ENCODE measurements around the gene LDLR. TPM values are rescaled to one million over a fixed set of nuclear protein-coding genes. Genes with fewer than 3 reads are reported as not detected.
A peak's percentile ranks its signal among the peaks of the same experiment; 100 is the strongest.
"Not testable (repeated sequence)": the region's sequence is repeated elsewhere in the genome, so short reads cannot be mapped to it uniquely, and the experiment has no call there.

Gene LDLR
- total RNA-seq, 2 experiments from 2014 or later: 117 to 123 TPM

GRCh38 chr19:11127905-11128304 is 38.6 kb downstream of the LDLR start:
- CTCF ChIA-PET: no interaction called here
- DNase-seq (no peak), ATAC-seq (no peak)
- Mint-ChIP-seq H3K9me3 (ENCODE audit: insufficient read depth) (no peaks in the 10 kb centered on the region), H3K4me1 (ENCODE audit: low read depth) (peaks cover 2% of the 10 kb centered on the region), H3K27me3 (ENCODE audit: low read depth) (no peaks in the 10 kb centered on the region), H3K27ac (no peak overlapping the region), H3K36me3 (ENCODE audit: low read depth) (peaks cover 61% of the 10 kb centered on the region), H3K4me3 (no peak overlapping the region)
- POLR2A ChIA-PET: no interaction called here

DNA sequence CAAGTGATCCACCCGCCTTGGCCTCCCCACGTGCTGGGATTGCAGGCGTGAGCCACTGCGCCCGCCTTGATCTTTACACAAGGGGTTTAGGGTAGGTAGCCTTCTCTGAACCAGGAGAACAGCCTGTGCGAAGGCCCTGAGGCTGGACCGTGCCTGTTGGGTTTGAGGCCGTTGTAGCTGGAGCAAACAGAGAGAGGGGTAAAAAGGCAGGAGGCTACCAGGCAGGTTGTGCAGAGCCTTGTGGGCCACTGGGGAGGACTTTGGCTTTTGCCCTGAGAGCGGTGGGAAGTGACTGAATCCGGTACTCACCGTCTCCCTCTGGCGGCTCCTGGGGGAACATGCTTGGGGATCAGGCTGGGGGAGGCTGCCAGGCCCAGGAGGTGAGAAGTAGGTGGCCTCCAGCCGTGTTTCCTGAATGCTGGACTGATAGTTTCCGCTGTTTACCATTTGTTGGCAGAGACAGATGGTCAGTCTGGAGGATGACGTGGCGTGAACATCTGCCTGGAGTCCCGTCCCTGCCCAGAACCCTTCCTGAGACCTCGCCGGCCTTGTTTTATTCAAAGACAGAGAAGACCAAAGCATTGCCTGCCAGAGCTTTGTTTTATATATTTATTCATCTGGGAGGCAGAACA is 41.7 kb downstream of the LDLR start:
- ChIA-PET POLR2A (no interaction called here), CTCF (interaction anchor here (1.4 kb wide), 1 partner anchor 95 kb away, joined by 9 read pairs; no protein-coding TSS in a partner anchor)
- ATAC-seq: peak; percentile 62

GRCh38 chr19:11131471-11131870 is 42.2 kb downstream of the LDLR start:
- ATAC-seq (no peak), DNase-seq (no peak)
- ChIA-PET POLR2A (no interaction called here), CTCF (no interaction called here)
- H3K27ac Mint-ChIP-seq: no peak overlapping the region
- no peaks in the 10 kb centered on the region for H3K27me3 Mint-ChIP-seq (ENCODE audit: low read depth)
- H3K4me3 Mint-ChIP-seq: no peak overlapping the region
- H3K4me1 Mint-ChIP-seq (ENCODE audit: low read depth): peaks cover 2% of the 10 kb centered on the region
- peaks cover 3% of the 10 kb centered on the region for H3K9me3 Mint-ChIP-seq (ENCODE audit: insufficient read depth)
- peaks cover 52% of the 10 kb centered on the region for H3K36me3 Mint-ChIP-seq (ENCODE audit: low read depth)

More for the DNA sequence above, 41.7 kb downstream of the LDLR start:
- Mint-ChIP-seq H3K4me1 (ENCODE audit: low read depth) (peaks cover 2% of the 10 kb centered on the region), H3K36me3 (ENCODE audit: low read depth) (peaks cover 57% of the 10 kb centered on the region), H3K9me3 (ENCODE audit: insufficient read depth) (peaks cover 3% of the 10 kb centered on the region), H3K4me3 (no peak overlapping the region), H3K27me3 (ENCODE audit: low read depth) (no peaks in the 10 kb centered on the region), H3K27ac (peak overlapping the region; percentile 70)
- DNase-seq: peak; percentile 74

- peaks cover 3% of the 10 kb centered on the region for H3K9me3 Mint-ChIP-seq (ENCODE audit: insufficient read depth)
- H3K27ac Mint-ChIP-seq: no peak overlapping the region
- H3K27me3 Mint-ChIP-seq (ENCODE audit: low read depth): no peaks in the 10 kb centered on the region
- DNase-seq (no peak), ATAC-seq (no peak)
- CTCF ChIA-PET: interaction anchor here (0.8 to 1.6 kb wide), 2 partner anchors 11 to 255 kb away, joined by 3 read pairs; no protein-coding TSS in a partner anchor
- POLR2A ChIA-PET: no interaction called here
- peaks cover 17% of the 10 kb centered on the region for H3K4me1 Mint-ChIP-seq (ENCODE audit: low read depth)
- H3K36me3 Mint-ChIP-seq (ENCODE audit: low read depth): peaks cover 21% of the 10 kb centered on the region
- no peak overlapping the region for H3K4me3 Mint-ChIP-seq
Measured at GRCh38 chr19:11136400-11137101, 47.3 kb downstream of the LDLR start.

- ATAC-seq (peak; percentile 45), DNase-seq (peak; percentile 67)
- Mint-ChIP-seq H3K4me1 (ENCODE audit: low read depth) (peaks cover 19% of the 10 kb centered on the region), H3K36me3 (ENCODE audit: low read depth) (peaks cover 11% of the 10 kb centered on the region), H3K4me3 (peak overlapping the region; percentile 72), H3K9me3 (ENCODE audit: insufficient read depth) (peaks cover 3% of the 10 kb centered on the region), H3K27me3 (ENCODE audit: low read depth) (no peaks in the 10 kb centered on the region), H3K27ac (peak overlapping the region; percentile 84)
- CTCF ChIA-PET: interaction anchor here (0.9 to 1.8 kb wide), 8 partner anchors 8 to 257 kb away, joined by 3 to 9 read pairs (median 4); no protein-coding TSS in a partner anchor
- POLR2A ChIA-PET: interaction anchor here (1.3 kb wide), 1 partner anchor 9 kb away, joined by 3 read pairs; no protein-coding TSS in a partner anchor
Measured at GRCh38 chr19:11137542-11138384, 48.5 kb downstream of the LDLR start.

DNA sequence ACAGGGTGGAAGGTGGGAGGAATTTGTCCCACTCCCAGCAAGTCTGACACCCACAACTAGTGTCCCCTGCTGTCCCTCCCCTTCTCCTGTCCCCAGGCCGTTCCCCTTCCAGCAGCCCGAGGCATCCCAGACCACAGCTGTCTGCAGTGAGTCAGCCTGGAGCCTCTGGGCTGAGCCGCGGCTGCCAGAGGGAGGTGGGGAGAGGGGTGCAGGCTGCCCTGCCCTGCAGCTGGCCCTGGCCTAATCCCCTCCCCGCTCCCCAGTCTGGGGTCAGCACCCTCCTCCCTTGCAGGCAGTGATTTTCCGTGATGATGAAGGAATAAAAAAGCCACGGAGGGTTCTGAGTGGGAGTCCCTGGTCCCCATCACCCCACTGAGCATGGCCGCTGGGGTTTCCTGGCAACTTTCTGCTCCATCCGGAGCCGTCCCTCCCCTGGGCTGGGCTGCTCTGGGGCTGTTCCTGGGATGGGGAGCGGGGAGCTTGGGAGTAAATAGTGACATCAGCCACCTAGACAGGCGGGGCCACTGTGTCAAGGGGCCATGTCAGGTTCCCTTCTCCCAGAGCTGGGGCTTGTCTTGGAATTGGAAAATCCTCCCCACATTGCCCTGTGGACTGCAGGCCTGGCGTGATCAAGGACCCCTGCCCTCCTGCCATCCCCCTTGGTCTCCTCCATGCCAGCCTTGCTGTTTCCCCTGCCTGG is 49.5 kb downstream of the LDLR start:
- peaks cover 10% of the 10 kb centered on the region for H3K36me3 Mint-ChIP-seq (ENCODE audit: low read depth)
- peaks cover 3% of the 10 kb centered on the region for H3K9me3 Mint-ChIP-seq (ENCODE audit: insufficient read depth)
- no peaks in the 10 kb centered on the region for H3K27me3 Mint-ChIP-seq (ENCODE audit: low read depth)
- CTCF ChIA-PET: interaction anchor here (0.9 to 1.8 kb wide), 10 partner anchors 8 to 344 kb away, joined by 3 to 9 read pairs (median 4); no protein-coding TSS in a partner anchor
- POLR2A ChIA-PET: interaction anchor here (1.3 kb wide), 1 partner anchor 10 kb away, joined by 3 read pairs; no protein-coding TSS in a partner anchor
- no peak overlapping the region for H3K4me3 Mint-ChIP-seq
- no peak overlapping the region for H3K27ac Mint-ChIP-seq
- H3K4me1 Mint-ChIP-seq (ENCODE audit: low read depth): peaks cover 28% of the 10 kb centered on the region
- no peak for ATAC-seq
- no peak for DNase-seq

GRCh38 chr19:11140023-11140538 is 50.8 kb downstream of the LDLR start:
- POLR2A ChIA-PET; ATAC-seq; H3K27ac Mint-ChIP-seq; H3K27me3 Mint-ChIP-seq (ENCODE audit: low read depth); H3K36me3 Mint-ChIP-seq (ENCODE audit: low read depth); H3K4me3 Mint-ChIP-seq; DNase-seq; H3K9me3 Mint-ChIP-seq (ENCODE audit: insufficient read depth): not testable (repeated sequence)
- CTCF ChIA-PET: interaction anchor here (1.1 to 1.3 kb wide), 3 partner anchors 14 to 343 kb away, joined by 3 to 4 read pairs (median 3); no protein-coding TSS in a partner anchor
- peaks cover 30% of the 10 kb centered on the region for H3K4me1 Mint-ChIP-seq (ENCODE audit: low read depth)

DNA sequence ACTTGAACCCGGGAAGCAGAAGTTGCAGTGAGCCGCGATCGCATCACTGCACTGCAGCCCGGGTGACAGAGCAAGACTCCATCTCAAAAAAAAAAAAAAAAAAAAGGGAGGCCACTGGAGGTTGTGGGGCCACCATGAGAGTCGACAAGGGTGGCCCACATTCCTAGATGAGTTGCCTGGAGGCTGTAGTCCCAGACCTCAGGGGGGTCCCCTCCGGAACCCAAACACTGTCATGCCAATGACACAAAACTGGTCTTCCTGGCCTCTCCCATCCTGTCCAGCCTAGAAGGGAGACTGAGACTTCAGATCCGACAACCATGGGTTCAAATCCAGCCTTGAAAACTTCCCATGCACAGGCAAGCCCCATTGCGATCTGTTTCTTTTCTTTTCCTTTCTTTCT is 51.6 kb downstream of the LDLR start:
- ChIA-PET CTCF (interaction anchor here (1.3 kb wide), 1 partner anchor 15 kb away, joined by 3 read pairs; no protein-coding TSS in a partner anchor), POLR2A (no interaction called here)
- DNase-seq (no peak), ATAC-seq (no peak)
- Mint-ChIP-seq H3K27ac (no peak overlapping the region), H3K4me3 (no peak overlapping the region), H3K27me3 (ENCODE audit: low read depth) (no peaks in the 10 kb centered on the region), H3K36me3 (ENCODE audit: low read depth) (peaks cover 18% of the 10 kb centered on the region), H3K9me3 (ENCODE audit: insufficient read depth) (no peaks in the 10 kb centered on the region), H3K4me1 (ENCODE audit: low read depth) (peaks cover 30% of the 10 kb centered on the region)

DNA sequence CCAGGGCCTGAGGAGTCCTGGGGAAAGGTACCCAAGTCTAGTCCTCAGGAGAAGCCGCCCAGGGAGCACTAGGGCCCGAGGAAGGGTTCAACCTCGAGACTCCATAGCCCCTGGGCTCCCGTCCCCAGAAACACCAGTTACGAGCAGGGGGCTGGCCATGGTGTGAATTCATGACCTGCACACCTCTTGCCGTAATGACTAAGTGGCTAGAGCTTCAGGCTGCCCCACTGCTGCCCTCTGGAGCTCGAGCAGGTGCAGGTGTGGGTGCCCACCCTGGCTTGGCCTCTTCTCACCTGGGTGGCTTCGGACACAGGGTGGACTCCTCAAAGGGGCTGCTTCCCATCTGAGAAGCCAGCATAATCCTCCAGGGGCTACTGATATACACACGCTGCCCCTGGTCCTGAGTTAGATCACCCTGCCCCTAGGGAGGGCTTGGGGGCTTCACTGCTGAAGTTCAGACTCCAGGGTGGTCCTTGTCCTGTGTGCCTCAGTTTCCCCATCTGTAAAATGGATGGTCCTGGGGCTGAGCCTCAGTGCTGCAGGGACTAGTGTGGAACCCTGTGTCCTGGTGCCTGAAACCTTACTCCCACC is 52.8 kb downstream of the LDLR start:
- POLR2A ChIA-PET: no interaction called here
- peaks cover 25% of the 10 kb centered on the region for H3K36me3 Mint-ChIP-seq (ENCODE audit: low read depth)
- CTCF ChIA-PET: interaction anchor here (1.3 kb wide), 1 partner anchor 16 kb away, joined by 3 read pairs; no protein-coding TSS in a partner anchor
- H3K27me3 Mint-ChIP-seq (ENCODE audit: low read depth): no peaks in the 10 kb centered on the region
- ATAC-seq (no peak), DNase-seq (no peak)
- H3K9me3 Mint-ChIP-seq (ENCODE audit: insufficient read depth): no peaks in the 10 kb centered on the region
- no peak overlapping the region for H3K4me3 Mint-ChIP-seq
- H3K4me1 Mint-ChIP-seq (ENCODE audit: low read depth): peaks cover 27% of the 10 kb centered on the region
- no peak overlapping the region for H3K27ac Mint-ChIP-seq

GRCh38 chr19:11142528-11143171 is 53.4 kb downstream of the LDLR start:
- no peaks in the 10 kb centered on the region for H3K27me3 Mint-ChIP-seq (ENCODE audit: low read depth)
- peaks cover 21% of the 10 kb centered on the region for H3K4me1 Mint-ChIP-seq (ENCODE audit: low read depth)
- ATAC-seq (no peak), DNase-seq (no peak)
- H3K27ac Mint-ChIP-seq: no peak overlapping the region
- H3K9me3 Mint-ChIP-seq (ENCODE audit: insufficient read depth): no peaks in the 10 kb centered on the region
- no peak overlapping the region for H3K4me3 Mint-ChIP-seq
- ChIA-PET CTCF (interaction anchor here (0.7 kb wide), 1 partner anchor 13 kb away, joined by 5 read pairs; the partner anchor contains the start of gene SPC24), POLR2A (interaction anchor here (2.2 kb wide), 1 partner anchor 13 kb away, joined by 8 read pairs; the partner anchor contains the start of gene SPC24)
- peaks cover 29% of the 10 kb centered on the region for H3K36me3 Mint-ChIP-seq (ENCODE audit: low read depth)

Data from activated CD8-positive, alpha-beta T cell treated with anti-CD3 and anti-CD28 coated beads, Interleukin-2, amount 10 ng/mL, durations not matched to agents 7 days and 5 days (primary cell).